GM12873 (cell line): ENCODE results near the gene GAS2L2.

Experiments used
- CTCF ChIP-seq: IDR thresholded peaks from 2 replicates; pipeline ENCODE4 v1.5.1; 2012; ENCODE audit warnings: low read depth, mild to moderate bottlenecking, moderate library complexity, low read length, control low read depth; ENCODE audit not compliant: insufficient read depth; ENCODE audit errors: missing control alignments

The GAS2L2 gene

GRCh38 chr17:35730400-35731005, 22.5 kb downstream of the GAS2L2 start:
- TF ChIP-seq CTCF, result no peak

- TF ChIP-seq CTCF, result no peak
Observed at GRCh38 chr17:35729405-35729833, 23.6 kb downstream of the GAS2L2 start.

- TF ChIP-seq CTCF, result no peak
Observed at GRCh38 chr17:35728551-35728950, 24.5 kb downstream of the GAS2L2 start.

- TF ChIP-seq CTCF, result no peak
Observed at GRCh38 chr17:35727635-35728034, 25.4 kb downstream of the GAS2L2 start.

- TF ChIP-seq CTCF, result no peak
Observed at GRCh38 chr17:35726953-35727460, 26.0 kb downstream of the GAS2L2 start.

- TF ChIP-seq CTCF, result no peak
Observed at GRCh38 chr17:35726127-35726952, 26.7 kb downstream of the GAS2L2 start.

GRCh38 chr17:35725802-35726126, 27.3 kb downstream of the GAS2L2 start:
- no peak for TF ChIP-seq CTCF
